ENCODE results near the gene UIMC1.

DNA sequence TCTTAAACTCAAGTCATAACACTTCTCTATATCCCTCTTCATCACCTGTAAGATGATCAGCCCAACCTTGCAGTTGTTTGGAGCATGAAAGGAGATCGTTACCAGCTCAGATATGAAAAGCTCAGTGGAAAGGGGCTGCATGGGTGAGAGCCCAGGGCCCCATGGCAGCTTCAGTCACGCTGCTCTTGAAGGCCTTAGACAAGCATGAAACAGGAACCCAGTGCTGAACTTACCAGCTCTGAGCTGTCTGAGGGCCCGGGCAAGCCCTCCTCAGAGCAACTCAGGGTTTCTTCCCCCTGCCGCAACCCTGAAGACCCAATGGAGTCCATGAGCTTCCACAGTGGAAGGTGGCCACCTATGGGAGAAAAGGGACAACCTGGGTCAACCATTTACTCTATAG lies 110.7 kb downstream of the UIMC1 start:
- TF ChIP-seq POLR2A (IDR thresholded peaks at IDR 0.05) (no peak), POLR2AphosphoS5 (IDR thresholded peaks at IDR 0.05) (no peak), EP300 (IDR thresholded peaks at IDR 0.05) (no peak)
- TF ChIP-seq, protein P1, sequence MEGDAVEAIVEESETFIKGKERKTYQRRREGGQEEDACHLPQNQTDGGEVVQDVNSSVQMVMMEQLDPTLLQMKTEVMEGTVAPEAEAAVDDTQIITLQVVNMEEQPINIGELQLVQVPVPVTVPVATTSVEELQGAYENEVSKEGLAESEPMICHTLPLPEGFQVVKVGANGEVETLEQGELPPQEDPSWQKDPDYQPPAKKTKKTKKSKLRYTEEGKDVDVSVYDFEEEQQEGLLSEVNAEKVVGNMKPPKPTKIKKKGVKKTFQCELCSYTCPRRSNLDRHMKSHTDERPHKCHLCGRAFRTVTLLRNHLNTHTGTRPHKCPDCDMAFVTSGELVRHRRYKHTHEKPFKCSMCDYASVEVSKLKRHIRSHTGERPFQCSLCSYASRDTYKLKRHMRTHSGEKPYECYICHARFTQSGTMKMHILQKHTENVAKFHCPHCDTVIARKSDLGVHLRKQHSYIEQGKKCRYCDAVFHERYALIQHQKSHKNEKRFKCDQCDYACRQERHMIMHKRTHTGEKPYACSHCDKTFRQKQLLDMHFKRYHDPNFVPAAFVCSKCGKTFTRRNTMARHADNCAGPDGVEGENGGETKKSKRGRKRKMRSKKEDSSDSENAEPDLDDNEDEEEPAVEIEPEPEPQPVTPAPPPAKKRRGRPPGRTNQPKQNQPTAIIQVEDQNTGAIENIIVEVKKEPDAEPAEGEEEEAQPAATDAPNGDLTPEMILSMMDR (IDR thresholded peaks at IDR 0.05) = no peak
